ENCODE results near the gene CFAP46. TPM values are rescaled to one million over a fixed set of nuclear protein-coding genes. Genes with fewer than 3 reads are reported as not detected.

Gene CFAP46
- total and polyA plus RNA-seq, 9 of the 15 experiments (the other 6 are each of a cell fraction or from before 2014, with no cell fraction given), result not detected

- H3K27me3 ChIP-seq (ENCODE audit: control insufficient read depth in 2 of 2, insufficient read depth in 2 of 2, low read length in 2 of 2), result peaks cover 11 to 60% of the 10 kb centered on the region in 2 experiments
- DNase-seq (ENCODE audit: extremely low read depth in 1 of 4, low spot score in 3 of 4) (no peak), ATAC-seq (no peak), FAIRE-seq (no peak)
- H3K9me3 ChIP-seq (replicated peaks; ENCODE audit: control insufficient read depth, insufficient read depth, low read depth, low read length), result no peaks in the 10 kb centered on the region
- intact Hi-C loops (cut with micrococcal nuclease), result no loop called here
- H3K27ac ChIP-seq (ENCODE audit: extremely low read depth, low read depth, low read length), result no peak overlapping the region
- no peak overlapping the region for H3K9ac ChIP-seq (ENCODE audit: insufficient read depth in 1 of 2, low read depth in 2 of 2, low read length in 2 of 2)
- under 1% methylated on average over 15 of the region's 17 CpGs for WGBS (ENCODE audit: insufficient coverage, low coverage, missing lambda C conversion rate)
- no TSS peak for BruUV-seq (replicated peaks)
- H3K4me3 ChIP-seq, result no peak overlapping the region
- H4K20me1 ChIP-seq (replicated peaks; ENCODE audit: control insufficient read depth, insufficient read depth, low read length), result peaks cover 5% of the 10 kb centered on the region; the same call in 1 of the 2 replicates
- H2AFZ ChIP-seq (ENCODE audit: low read depth, low read length), result no peak overlapping the region
- H3K4me2 ChIP-seq (ENCODE audit: insufficient read depth, low read length), result no peak overlapping the region
- CTCF ChIA-PET (ENCODE audit: low intra/inter-chr PET ratio), result no interaction called here
- H3K4me1 ChIP-seq (replicated peaks in 1 of 2; ENCODE audit: control insufficient read depth in 2 of 2, insufficient read depth in 2 of 2, low read length in 2 of 2), result peaks cover 0 to 8% of the 10 kb centered on the region in 2 experiments; a peak in 2 of 5 replicates
- in situ Hi-C loops (cut with MboI), result no loop called here
- H3K36me3 ChIP-seq (ENCODE audit: control insufficient read depth, insufficient read depth, low read length), result no peaks in the 10 kb centered on the region
- no peaks in the 10 kb centered on the region for H3K9me1 ChIP-seq (ENCODE audit: control insufficient read depth, insufficient read depth, low read length)
- H3K79me2 ChIP-seq (ENCODE audit: control insufficient read depth, insufficient read depth, low read length), result no peaks in the 10 kb centered on the region
- TF ChIP-seq ZNF431 (CRISPR knock-in tag; IDR thresholded peaks at IDR 0.05) (no peak), FOXJ2 (tag; IDR thresholded peaks at IDR 0.05) (no peak), ZNF76 (CRISPR knock-in tag; IDR thresholded peaks at IDR 0.05; ENCODE audit: borderline replicate concordance) (no peak), ID3 (CRISPR knock-in tag; IDR thresholded peaks at IDR 0.05) (no peak), ID3 (tag; IDR thresholded peaks at IDR 0.05) (no peak), ZNF311 (CRISPR knock-in tag; IDR thresholded peaks at IDR 0.05) (no peak), EP300 (IDR thresholded peaks at IDR 0.05; ENCODE audit: low read length) (no peak), ARHGAP35 (IDR thresholded peaks at IDR 0.05; ENCODE audit: partially characterized antibody) (no peak), NFIX (CRISPR knock-in tag; IDR thresholded peaks at IDR 0.05; ENCODE audit: low read depth) (no peak), TCFL5 (CRISPR knock-in tag; conservative IDR thresholded peaks at IDR 0.05) (no peak)
- POLR2A ChIA-PET, result interaction anchor here (0.6 kb wide), 1 partner anchor 156 kb away, joined by 3 read pairs; no protein-coding TSS in a partner anchor
Measured at GRCh38 chr10:132847856-132848255, 94.5 kb downstream of the CFAP46 start.
